Fibroblast of villous mesenchyme (primary cell): ENCODE data around the gene POLDIP2. TPM values are rescaled to one million over a fixed set of nuclear protein-coding genes. Genes with fewer than 3 reads are reported as not detected.

ENCODE experiments used
- DNase-seq: peaks from one replicate; pipeline ENCODE4 v3.0.0-alpha.2; 2010; ENCODE audit warnings: low read depth
- H3K4me3 ChIP-seq: 2 replicates; pipeline ENCODE4 v1.5.1; 2011; ENCODE audit warnings: low read depth, mild to moderate bottlenecking, low read length
- CTCF ChIP-seq: IDR thresholded peaks from 2 replicates; pipeline ENCODE4 v1.5.1; 2012; ENCODE audit warnings: low read depth, mild to moderate bottlenecking, low read length; ENCODE audit not compliant: insufficient read depth
- total RNA-seq: library from RNA; depleted of rRNA; stranded (reverse); fragments of >200 nt; gene quantifications from 2 replicates; pipeline ENCODE4 v1.2.3, GENCODE V29; 2012

POLDIP2 gene
- total RNA-seq, 1 donor = 85.5 TPM

GRCh38 chr17:28381141-28381825 lies 24.0 kb upstream of the POLDIP2 start:
- no peak overlapping the region for H3K4me3 ChIP-seq
- no peak for TF ChIP-seq CTCF
- no peak for DNase-seq

- peak; percentile 85 for DNase-seq
- no peak overlapping the region for H3K4me3 ChIP-seq
- no peak for TF ChIP-seq CTCF
Observed at GRCh38 chr17:28379814-28380801, 22.8 kb upstream of the POLDIP2 start.

- no peak for TF ChIP-seq CTCF
- no peak for DNase-seq
- peak overlapping the region; percentile 73 for H3K4me3 ChIP-seq
Observed at GRCh38 chr17:28372945-28373274, 15.6 kb upstream of the POLDIP2 start.

GRCh38 chr17:28372203-28372944 lies 15.0 kb upstream of the POLDIP2 start:
- no peak for TF ChIP-seq CTCF
- DNase-seq = no peak
- H3K4me3 ChIP-seq = peak overlapping the region; percentile 73

GRCh38 chr17:28371245-28372202 lies 14.2 kb upstream of the POLDIP2 start, which contains the start of gene SARM1:
Gene SARM1, plus strand, starts transcription at chr17:28371694. Its CDS starts 339 bp downstream, at chr17:28372033.
- DNase-seq = peak; percentile 98
- H3K4me3 ChIP-seq = peak within 1 kb of the TSS; percentile 73
- TF ChIP-seq CTCF = no peak

GRCh38 chr17:28370744-28371103 lies 13.4 kb upstream of the POLDIP2 start:
- H3K4me3 ChIP-seq = peak overlapping the region; percentile 73
- no peak for TF ChIP-seq CTCF
- DNase-seq = no peak
